PC-3 (cell line): ENCODE data around the gene FZD8. TPM values are rescaled to one million over a fixed set of nuclear protein-coding genes. Genes with fewer than 3 reads are reported as not detected.
A peak's percentile ranks its signal among the peaks of the same experiment; 100 is the strongest.

Experiments
- ATAC-seq: fragments of 200-7000 bp; cut with Tn5 transposase; 2 replicates; pipeline ENCODE4 v1.9.1; 2020; ENCODE audit warnings: mild to moderate bottlenecking, moderate library complexity
- BruUV-seq: library from RNA; stranded (reverse); fragments of 400-500 nt; replicated peaks from 2 replicates; lab custom pipeline; 2021; lab: Mats Ljungman, UMichigan
- CTCF ChIA-PET: fragments of 300-600 bp; sonication (Branson Sonifier 250); formaldehyde crosslinking; loops from one replicate; lab custom pipeline; 2022; ENCODE audit warnings: antibody characterized with exemption; lab: Charles Lee
- POLR2A ChIA-PET: fragments of 300-600 bp; sonication (Branson Sonifier 250); formaldehyde crosslinking; loops from one replicate; lab custom pipeline; 2022; ENCODE audit warnings: antibody characterized with exemption; ENCODE audit not compliant: unreplicated experiment; lab: Charles Lee
- DNase-seq: peaks from one replicate; pipeline ENCODE4 v3.0.0-alpha.2; 2015
- H2AFZ ChIP-seq: fragments of 300-600 bp; sonication (generic); 2 replicates; pipeline ENCODE4 v1.6.0; 2016; ENCODE audit warnings: antibody characterized with exemption, low read length
- H3F3A ChIP-seq: fragments of 300-600 bp; sonication (generic); one replicate; pipeline ENCODE4 v1.6.0; 2017; ENCODE audit warnings: antibody characterized with exemption, low read length, control low read depth, mild to moderate bottlenecking; ENCODE audit not compliant: unreplicated experiment
- H3K27ac ChIP-seq: fragments of 300-600 bp; sonication (generic); 2 replicates; pipeline ENCODE4 v1.5.1; 2016; ENCODE audit warnings: mild to moderate bottlenecking, low read length
- H3K27me3 ChIP-seq: fragments of 300-600 bp; sonication (generic); 2 replicates; pipeline ENCODE4 v1.6.1; 2016; ENCODE audit warnings: low read length, mixed read lengths
- H3K36me3 ChIP-seq: fragments of 300-600 bp; sonication (generic); 2 replicates; pipeline ENCODE4 v1.6.1; 2016; ENCODE audit warnings: low read depth, mixed run types, low read length, mixed read lengths
- H3K4me1 ChIP-seq: fragments of 300-600 bp; sonication (generic); 2 replicates; pipeline ENCODE4 v1.5.1; 2016; ENCODE audit warnings: low read length; ENCODE audit not compliant: insufficient read depth
- H3K4me2 ChIP-seq: fragments of 300-600 bp; sonication (generic); 2 replicates; pipeline ENCODE4 v1.6.0; 2016; ENCODE audit warnings: low read length
- H3K4me3 ChIP-seq: fragments of 300-600 bp; sonication (generic); 2 replicates; pipeline ENCODE4 v1.5.1; 2016; ENCODE audit warnings: mild to moderate bottlenecking, low read length, mixed read lengths
- H3K79me2 ChIP-seq: fragments of 300-600 bp; sonication (generic); 2 replicates; pipeline ENCODE4 v1.6.1; 2017; ENCODE audit warnings: low read length, mixed read lengths
- H3K9ac ChIP-seq: fragments of 300-600 bp; sonication (generic); 2 replicates; pipeline ENCODE4 v1.6.0; 2016; ENCODE audit warnings: mild to moderate bottlenecking, low read length
- H3K9me2 ChIP-seq: fragments of 300-600 bp; sonication (generic); replicated peaks from 2 replicates; pipeline ENCODE4 v1.6.1; 2016; ENCODE audit warnings: mixed run types, low read length, mixed read lengths
- H3K9me3 ChIP-seq: fragments of 300-600 bp; sonication (generic); 2 replicates; pipeline ENCODE4 v1.6.1; 2016; ENCODE audit warnings: low read length, mixed read lengths
- H4K20me1 ChIP-seq: fragments of 300-600 bp; sonication (generic); 2 replicates; pipeline ENCODE4 v1.6.1; 2016; ENCODE audit warnings: low read length, mixed read lengths
- CTCF ChIP-seq: fragments of 300-600 bp; sonication (generic); conservative IDR thresholded peaks from 2 replicates; pipeline ENCODE4 v1.5.1; 2017; ENCODE audit warnings: antibody characterized with exemption, low read depth, mild to moderate bottlenecking, low read length
- EZH2 ChIP-seq: fragments of 300-600 bp; sonication (generic); IDR thresholded peaks from one replicate; pipeline ENCODE4 v1.6.1; 2017; ENCODE audit warnings: antibody characterized with exemption, mild to moderate bottlenecking, low read length; ENCODE audit not compliant: unreplicated experiment
- EZH2phosphoT487 ChIP-seq: fragments of 300-600 bp; sonication (generic); IDR thresholded peaks from 2 replicates; pipeline ENCODE4 v1.6.1; 2018; ENCODE audit warnings: mild to moderate bottlenecking, antibody characterized with exemption, low read length, borderline replicate concordance
- intact Hi-C: fragments of 100-400 bp; cut with micrococcal nuclease; formaldehyde crosslinking; loops from 2 replicates; pipeline ENCODE4 v1.9.0; 2023
- total RNA-seq: library from RNA; depleted of rRNA; stranded (reverse); fragments of >200 nt; gene quantifications from 2 replicates; pipeline ENCODE4 v1.2.3, GENCODE V29; 2014

The FZD8 gene
- total RNA-seq, 1 experiment from 2014 or later = 275 TPM

DNA sequence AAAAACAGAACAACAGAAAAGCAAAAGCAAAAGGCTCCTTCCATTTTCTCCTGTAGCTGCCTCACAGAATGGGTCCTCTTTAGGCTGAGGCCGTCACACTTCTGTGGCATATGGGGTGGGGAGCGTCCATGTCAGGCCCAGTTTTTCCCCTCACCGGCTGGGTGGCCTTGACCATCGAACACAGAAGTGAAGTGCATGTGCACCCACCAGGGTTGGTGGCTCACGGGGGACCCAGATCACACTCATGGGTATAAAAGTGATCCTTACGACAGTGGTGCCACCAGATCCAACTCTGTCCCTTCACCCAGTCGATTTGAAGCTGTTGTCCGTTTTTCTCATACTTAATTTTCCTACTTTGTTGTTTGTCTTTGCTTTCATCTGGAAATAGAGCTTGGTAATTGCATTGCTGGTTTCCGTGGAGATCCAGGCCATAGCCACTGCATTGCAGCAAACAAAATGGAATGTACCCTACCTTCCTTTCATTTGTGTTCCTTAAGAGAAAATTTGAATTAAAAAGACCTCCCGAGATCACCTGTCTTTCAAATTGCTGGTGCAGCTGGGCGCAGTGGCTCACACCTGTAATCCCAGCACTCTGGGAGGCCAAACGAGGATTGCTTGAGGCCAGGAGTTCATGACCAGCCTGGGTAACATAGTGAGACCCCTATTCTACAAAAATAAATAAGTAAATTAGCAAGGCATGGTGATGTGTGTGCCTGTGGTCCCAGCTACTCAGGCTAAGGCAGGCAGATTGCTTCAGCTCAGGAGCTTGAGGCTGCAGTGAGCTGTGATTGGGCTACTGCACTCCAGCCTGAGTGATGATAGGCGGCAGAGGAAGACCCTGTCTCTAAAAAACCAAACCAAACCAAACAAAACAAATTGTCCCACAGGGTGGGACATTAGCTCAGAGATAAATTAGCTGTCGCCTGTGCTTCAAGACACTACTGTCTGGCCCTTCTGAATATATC is 47.7 kb downstream of the FZD8 start:
- intact Hi-C loops = no loop called here
- no peak for ATAC-seq

GRCh38 chr10:35592441-35592840 is 49.7 kb downstream of the FZD8 start:
- Histone ChIP-seq H3K9ac (no peak overlapping the region), H3F3A (no peaks in the 10 kb centered on the region), H3K4me3 (no peak overlapping the region), H3K27me3 (no peaks in the 10 kb centered on the region), H3K36me3 (no peaks in the 10 kb centered on the region), H2AFZ (no peak overlapping the region), H3K9me3 (no peaks in the 10 kb centered on the region), H3K79me2 (no peaks in the 10 kb centered on the region), H3K9me2 (no peaks in the 10 kb centered on the region), H3K4me1 (no peaks in the 10 kb centered on the region), H3K4me2 (no peak overlapping the region), H3K27ac (no peak overlapping the region), H4K20me1 (no peaks in the 10 kb centered on the region)
- BruUV-seq = no TSS peak
- TF ChIP-seq CTCF (no peak), EZH2phosphoT487 (no peak), EZH2 (no peak)
- CTCF ChIA-PET = no interaction called here
- intact Hi-C loops = no loop called here
- peak; percentile 40 for DNase-seq
- POLR2A ChIA-PET = interaction anchor here (0.5 kb wide), 1 partner anchor 1056 kb away, joined by 3 read pairs; no protein-coding TSS in a partner anchor
- no peak for ATAC-seq

More for the DNA sequence above, 47.7 kb downstream of the FZD8 start:
- Histone ChIP-seq H3K4me2 (no peak overlapping the region), H3K9me2 (no peaks in the 10 kb centered on the region), H3K9ac (no peak overlapping the region), H3K36me3 (no peaks in the 10 kb centered on the region), H3K4me1 (no peaks in the 10 kb centered on the region), H3K4me3 (no peak overlapping the region), H4K20me1 (no peaks in the 10 kb centered on the region), H3K9me3 (no peaks in the 10 kb centered on the region), H3F3A (no peaks in the 10 kb centered on the region), H3K27ac (no peak overlapping the region), H3K27me3 (no peaks in the 10 kb centered on the region), H3K79me2 (no peaks in the 10 kb centered on the region), H2AFZ (no peak overlapping the region)
- ChIA-PET CTCF (interaction anchor here (0.7 kb wide), 1 partner anchor 32 kb away, joined by 3 read pairs; no protein-coding TSS in a partner anchor), POLR2A (interaction anchor here (0.6 kb wide), 1 partner anchor 15 kb away, joined by 4 read pairs; no protein-coding TSS in a partner anchor)
- no peak for TF ChIP-seq EZH2phosphoT487
- no peak for TF ChIP-seq CTCF
- no peak for TF ChIP-seq EZH2
- BruUV-seq = no TSS peak
- no peak for DNase-seq
